BJ (cell line): ENCODE data around the gene KCNH5. TPM values are rescaled to one million over a fixed set of nuclear protein-coding genes. Genes with fewer than 3 reads are reported as not detected.

Experiments used
- CTCF ChIA-PET: fragments of 350-600 bp; formaldehyde crosslinking; extraction: SDS; loops from one replicate; lab custom pipeline; 2021; ENCODE audit warnings: antibody characterized with exemption, inconsistent platforms; lab: Yijun Ruan, JAX
- POLR2A ChIA-PET: fragments of 300-600 bp; sonication (Branson Sonifier 250); formaldehyde crosslinking; extraction: SDS; loops from one replicate; lab custom pipeline; 2021; ENCODE audit warnings: antibody characterized with exemption; lab: Charles Lee
- DNase-seq: peaks from one replicate; pipeline ENCODE4 v3.0.0-alpha.2; 2011; ENCODE audit warnings: low read depth
- H3K27me3 ChIP-seq: 2 replicates; pipeline ENCODE4 v1.6.0; 2011; ENCODE audit warnings: low read length; ENCODE audit not compliant: control insufficient read depth, insufficient read depth
- H3K36me3 ChIP-seq: 2 replicates; pipeline ENCODE4 v1.5.1; 2011; ENCODE audit warnings: low read length; ENCODE audit not compliant: control insufficient read depth, insufficient read depth
- H3K4me3 ChIP-seq: 2 replicates; pipeline ENCODE4 v1.5.1; 2011; ENCODE audit warnings: low read depth, mild to moderate bottlenecking, control low read depth, low read length
- CTCF ChIP-seq: IDR thresholded peaks from 2 replicates; pipeline ENCODE4 v1.5.1; 2011; ENCODE audit warnings: low read depth, mild to moderate bottlenecking, control low read depth, inconsistent platforms, low read length, moderate library complexity; ENCODE audit not compliant: insufficient read depth
- polyA plus RNA-seq: library from polyadenylated mRNA; depleted of rRNA; stranded (reverse); fragments of >200 nt; gene quantifications from 2 replicates; pipeline ENCODE4 v1.2.3, GENCODE V29; 2011

The KCNH5 gene
- polyA plus RNA-seq, 1 experiment, result 0.05 TPM

GRCh38 chr14:62908506-62908905 lies 136.8 kb downstream of the KCNH5 start:
- ChIA-PET POLR2A (no interaction called here), CTCF (interaction anchor here (1.0 kb wide), 1 partner anchor 14 kb away, joined by 3 read pairs; no protein-coding TSS in a partner anchor)
- no peaks in the 10 kb centered on the region for H3K36me3 ChIP-seq
- no peak for TF ChIP-seq CTCF
- H3K27me3 ChIP-seq, result no peaks in the 10 kb centered on the region
- DNase-seq, result no peak
- H3K4me3 ChIP-seq, result no peak overlapping the region

GRCh38 chr14:62905566-62905965 lies 139.7 kb downstream of the KCNH5 start:
- ChIA-PET CTCF (no interaction called here), POLR2A (no interaction called here)
- no peak overlapping the region for H3K4me3 ChIP-seq
- H3K36me3 ChIP-seq, result no peaks in the 10 kb centered on the region
- no peaks in the 10 kb centered on the region for H3K27me3 ChIP-seq
- no peak for DNase-seq
- no peak for TF ChIP-seq CTCF

GRCh38 chr14:62897771-62898170 lies 147.5 kb downstream of the KCNH5 start:
- ChIA-PET POLR2A (no interaction called here), CTCF (no interaction called here)
- H3K36me3 ChIP-seq, result no peaks in the 10 kb centered on the region
- no peak for DNase-seq
- no peak for TF ChIP-seq CTCF
- no peak overlapping the region for H3K4me3 ChIP-seq
- no peaks in the 10 kb centered on the region for H3K27me3 ChIP-seq

- Histone ChIP-seq H3K27me3 (no peaks in the 10 kb centered on the region), H3K4me3 (no peak overlapping the region), H3K36me3 (no peaks in the 10 kb centered on the region)
- ChIA-PET CTCF (no interaction called here), POLR2A (no interaction called here)
- DNase-seq, result no peak
- no peak for TF ChIP-seq CTCF
Measured at GRCh38 chr14:62896932-62897456, 148.3 kb downstream of the KCNH5 start.

- ChIA-PET CTCF (no interaction called here), POLR2A (no interaction called here)
- DNase-seq, result no peak
- no peaks in the 10 kb centered on the region for H3K36me3 ChIP-seq
- no peak for TF ChIP-seq CTCF
- no peak overlapping the region for H3K4me3 ChIP-seq
- H3K27me3 ChIP-seq, result no peaks in the 10 kb centered on the region
Measured at GRCh38 chr14:62894736-62895135, 150.5 kb downstream of the KCNH5 start.
